DMS 273 (cell line): Measurements from ENCODE around the gene ZNF385D.

Experiments used
- DNase-seq: peaks from one replicate; lab custom pipeline; 2025; ENCODE audit not compliant: unreplicated experiment; lab: John Stamatoyannopoulos, UW

ZNF385D gene

GRCh38 chr3:21462141-21462540, 288.9 kb downstream of the ZNF385D start:
- DNase-seq: no peak

GRCh38 chr3:21457084-21457483, 293.9 kb downstream of the ZNF385D start:
- no peak for DNase-seq

- DNase-seq: no peak
Measured at GRCh38 chr3:21449738-21450137, 301.3 kb downstream of the ZNF385D start.

- DNase-seq: no peak
Measured at GRCh38 chr3:21447476-21448151, 303.4 kb downstream of the ZNF385D start.

GRCh38 chr3:21446945-21447475, 304.0 kb downstream of the ZNF385D start:
- no peak for DNase-seq

- DNase-seq: no peak
Measured at GRCh38 chr3:21446027-21446426, 305.0 kb downstream of the ZNF385D start.

GRCh38 chr3:21441821-21442220, 309.2 kb downstream of the ZNF385D start:
- DNase-seq: no peak

GRCh38 chr3:21436835-21437234, 314.2 kb downstream of the ZNF385D start:
- DNase-seq: no peak

GRCh38 chr3:21435871-21436270, 315.1 kb downstream of the ZNF385D start:
- no peak for DNase-seq

GRCh38 chr3:21434310-21434709, 316.7 kb downstream of the ZNF385D start:
- DNase-seq: no peak

GRCh38 chr3:21433751-21434150, 317.3 kb downstream of the ZNF385D start:
- DNase-seq: no peak

GRCh38 chr3:21426920-21427319, 324.1 kb downstream of the ZNF385D start:
- no peak for DNase-seq

GRCh38 chr3:21425715-21426114, 325.3 kb downstream of the ZNF385D start:
- DNase-seq: no peak

- no peak for DNase-seq
Measured at GRCh38 chr3:21421096-21421495, 329.9 kb downstream of the ZNF385D start.

GRCh38 chr3:21417991-21418390, 333.0 kb downstream of the ZNF385D start:
- DNase-seq: no peak

- DNase-seq: no peak
Measured at GRCh38 chr3:21414506-21414905, 336.5 kb downstream of the ZNF385D start.

GRCh38 chr3:21411058-21411457, 340.0 kb downstream of the ZNF385D start:
- no peak for DNase-seq

- no peak for DNase-seq
Measured at GRCh38 chr3:21409401-21409800, 341.6 kb downstream of the ZNF385D start.

GRCh38 chr3:21407743-21408142, 343.3 kb downstream of the ZNF385D start:
- no peak for DNase-seq

- DNase-seq: no peak
Measured at GRCh38 chr3:21405671-21406667, 345.0 kb downstream of the ZNF385D start.

- no peak for DNase-seq
Measured at GRCh38 chr3:21398461-21398860, 352.5 kb downstream of the ZNF385D start.
